DOHH2 (cell line): ENCODE measurements around the gene CDKN2B-AS1.
"Not testable (repeated sequence)": the region's sequence is repeated elsewhere in the genome, so short reads cannot be mapped to it uniquely, and the experiment has no call there.

ENCODE experiments used
- H3F3A ChIP-seq: fragments of 200-600 bp; sonication (generic), shearing (Covaris generic); 2 replicates; pipeline ENCODE4 v1.6.0; 2016; ENCODE audit warnings: antibody characterized with exemption, mild to moderate bottlenecking; ENCODE audit not compliant: control insufficient read depth, insufficient read depth
- H3K27ac ChIP-seq: fragments of 200-600 bp; sonication (generic); 2 replicates; pipeline ENCODE4 v1.5.1; 2014; ENCODE audit warnings: low read depth, mild to moderate bottlenecking, low read length, moderate library complexity
- H3K27me3 ChIP-seq: fragments of 200-600 bp; sonication (generic); 2 replicates; pipeline ENCODE4 v1.6.1; 2014; ENCODE audit warnings: mild to moderate bottlenecking, low read length, mixed read lengths; ENCODE audit not compliant: control insufficient read depth
- H3K36me3 ChIP-seq: fragments of 200-600 bp; sonication (generic); 2 replicates; pipeline ENCODE4 v1.6.1; 2014; ENCODE audit warnings: mild to moderate bottlenecking, low read length, moderate library complexity, mixed read lengths; ENCODE audit not compliant: control insufficient read depth
- H3K4me1 ChIP-seq: fragments of 200-600 bp; sonication (generic); 2 replicates; pipeline ENCODE4 v1.6.1; 2014; ENCODE audit warnings: mild to moderate bottlenecking, low read length, mixed read lengths; ENCODE audit not compliant: control insufficient read depth
- H3K4me2 ChIP-seq: fragments of 200-600 bp; sonication (generic); 2 replicates; pipeline ENCODE4 v1.6.0; 2014; ENCODE audit warnings: mild to moderate bottlenecking, low read length, moderate library complexity
- H3K4me3 ChIP-seq: fragments of 200-600 bp; sonication (generic); 2 replicates; pipeline ENCODE4 v1.5.1; 2014; ENCODE audit warnings: mild to moderate bottlenecking, low read length, mixed read lengths
- H3K79me2 ChIP-seq: fragments of 200-600 bp; sonication (generic); 2 replicates; pipeline ENCODE4 v1.6.1; 2014; ENCODE audit warnings: mild to moderate bottlenecking, low read length, mixed read lengths; ENCODE audit not compliant: control insufficient read depth
- H3K9me2 ChIP-seq: fragments of 200-600 bp; sonication (generic); replicated peaks from 2 replicates; pipeline ENCODE4 v1.6.1; 2014; ENCODE audit warnings: mild to moderate bottlenecking, low read length, mixed read lengths; ENCODE audit not compliant: control insufficient read depth
- H3K9me3 ChIP-seq: fragments of 200-600 bp; sonication (generic); 2 replicates; pipeline ENCODE4 v1.6.1; 2014; ENCODE audit warnings: antibody characterized with exemption, low read length, mixed read lengths; ENCODE audit not compliant: control insufficient read depth, insufficient read depth
- H4K20me1 ChIP-seq: fragments of 200-600 bp; sonication (generic); 2 replicates; pipeline ENCODE4 v1.6.0; 2014; ENCODE audit warnings: low read depth, mild to moderate bottlenecking, antibody characterized with exemption, low read length, moderate library complexity; ENCODE audit not compliant: control insufficient read depth, insufficient read depth
- CTCF ChIP-seq: fragments of 200-600 bp; sonication (generic); IDR thresholded peaks from one replicate; pipeline ENCODE4 v1.5.1; 2014; ENCODE audit warnings: antibody characterized with exemption, mild to moderate bottlenecking, low read depth, low read length; ENCODE audit not compliant: poor library complexity, severe bottlenecking
- EZH2phosphoT487 ChIP-seq: fragments of 200-600 bp; sonication (generic); IDR thresholded peaks from 2 replicates; pipeline ENCODE4 v1.6.1; 2017; ENCODE audit warnings: borderline replicate concordance, mild to moderate bottlenecking, antibody characterized with exemption, low read length, moderate library complexity, mixed read lengths

CDKN2B-AS1 gene

GRCh38 chr9:22054529-22054928 is 59.9 kb downstream of the CDKN2B-AS1 start:
- Histone ChIP-seq H3K4me1 (no peaks in the 10 kb centered on the region), H3K27ac (no peak overlapping the region), H3F3A (no peaks in the 10 kb centered on the region), H3K36me3 (no peaks in the 10 kb centered on the region), H3K9me3 (no peaks in the 10 kb centered on the region), H3K79me2 (no peaks in the 10 kb centered on the region), H3K4me2 (no peak overlapping the region), H3K9me2 (no peaks in the 10 kb centered on the region), H3K27me3 (no peaks in the 10 kb centered on the region), H4K20me1 (no peaks in the 10 kb centered on the region), H3K4me3 (no peak overlapping the region)
- no peak for TF ChIP-seq CTCF
- TF ChIP-seq EZH2phosphoT487 = no peak

- H3K79me2 ChIP-seq = no peaks in the 10 kb centered on the region
- H3K36me3 ChIP-seq = no peaks in the 10 kb centered on the region
- no peak overlapping the region for H3K27ac ChIP-seq
- TF ChIP-seq EZH2phosphoT487 (no peak), CTCF (no peak)
- no peaks in the 10 kb centered on the region for H3K9me3 ChIP-seq
- H3K4me1 ChIP-seq = no peaks in the 10 kb centered on the region
- no peaks in the 10 kb centered on the region for H3F3A ChIP-seq
- H4K20me1 ChIP-seq = no peaks in the 10 kb centered on the region
- no peaks in the 10 kb centered on the region for H3K27me3 ChIP-seq
- H3K4me3 ChIP-seq = no peak overlapping the region
- H3K4me2 ChIP-seq = no peak overlapping the region
- H3K9me2 ChIP-seq = no peaks in the 10 kb centered on the region
Measured at GRCh38 chr9:22055090-22055489, 60.5 kb downstream of the CDKN2B-AS1 start.

- no peaks in the 10 kb centered on the region for H3F3A ChIP-seq
- no peak overlapping the region for H3K4me2 ChIP-seq
- no peaks in the 10 kb centered on the region for H4K20me1 ChIP-seq
- TF ChIP-seq EZH2phosphoT487 (no peak), CTCF (no peak)
- no peak overlapping the region for H3K27ac ChIP-seq
- H3K79me2 ChIP-seq = no peaks in the 10 kb centered on the region
- no peaks in the 10 kb centered on the region for H3K4me1 ChIP-seq
- no peak overlapping the region for H3K4me3 ChIP-seq
- H3K9me3 ChIP-seq = no peaks in the 10 kb centered on the region
- no peaks in the 10 kb centered on the region for H3K27me3 ChIP-seq
- no peaks in the 10 kb centered on the region for H3K9me2 ChIP-seq
- H3K36me3 ChIP-seq = no peaks in the 10 kb centered on the region
Measured at GRCh38 chr9:22056402-22056801, 61.8 kb downstream of the CDKN2B-AS1 start.

GRCh38 chr9:22057972-22058371 is 63.4 kb downstream of the CDKN2B-AS1 start:
- H3K9me2 ChIP-seq, H3K9me3 ChIP-seq, H3K79me2 ChIP-seq, H3K36me3 ChIP-seq, H3K4me1 ChIP-seq, H3K27me3 ChIP-seq, H3K27ac ChIP-seq, H4K20me1 ChIP-seq, H3F3A ChIP-seq, H3K4me3 ChIP-seq, H3K4me2 ChIP-seq: not testable (repeated sequence)
